HepG2 (cell line): ENCODE measurements around the gene ADAMTS16. TPM values are rescaled to one million over a fixed set of nuclear protein-coding genes. Genes with fewer than 3 reads are reported as not detected.

Experiments used
- CREB1 ChIP-seq, 2 experiments: fragments of 450-650 bp in 1 of 2; IDR thresholded peaks; 2 replicates each; pipeline ENCODE4 v1.6.1; 2016 to 2017; ENCODE audit warnings: control low read depth in 1 of 2, mild to moderate bottlenecking in 1 of 2, missing compliant biosample characterization in 1 of 2, missing genetic modification characterization in 1 of 2
- DR1 ChIP-seq: sonication (generic); formaldehyde crosslinking; IDR thresholded peaks from 2 replicates; pipeline ENCODE4 v1.8.0; 2021; ENCODE audit warnings: mild to moderate bottlenecking, missing genetic modification reagents, inconsistent platforms
- ETV5 ChIP-seq: IDR thresholded peaks from 2 replicates; pipeline ENCODE4 v1.6.1; 2018; ENCODE audit warnings: missing biosample characterization, missing genetic modification reagents, inconsistent platforms, borderline replicate concordance
- FOSL1 ChIP-seq: sonication (generic); formaldehyde crosslinking; IDR thresholded peaks from 2 replicates; pipeline ENCODE4 v1.9.0; 2021; ENCODE audit warnings: missing genetic modification reagents, borderline replicate concordance
- GABPA ChIP-seq, 2 experiments: IDR thresholded peaks; 2 replicates each; pipeline ENCODE4 v1.6.1; 2011 to 2016; ENCODE audit warnings: low read depth in 2 of 2, low read length in 1 of 2, missing biosample characterization in 1 of 2, missing genetic modification characterization in 1 of 2
- GPN1 ChIP-seq: sonication (generic); formaldehyde crosslinking; IDR thresholded peaks from 2 replicates; pipeline ENCODE4 v1.5.1; 2020; ENCODE audit warnings: missing genetic modification reagents, borderline replicate concordance
- KLF11 ChIP-seq: IDR thresholded peaks from 2 replicates; pipeline ENCODE4 v1.6.1; 2016; ENCODE audit warnings: missing compliant biosample characterization
- MEF2D ChIP-seq: sonication (generic); formaldehyde crosslinking; IDR thresholded peaks from 2 replicates; pipeline ENCODE4 v1.5.1; 2020; ENCODE audit warnings: mild to moderate bottlenecking, missing genetic modification reagents
- MIER3 ChIP-seq: IDR thresholded peaks from 2 replicates; pipeline ENCODE4 v1.6.1; 2016; ENCODE audit warnings: missing compliant biosample characterization, borderline replicate concordance
- MIXL1 ChIP-seq: IDR thresholded peaks from 2 replicates; pipeline ENCODE4 v1.6.1; 2016
- NKX3-1 ChIP-seq: sonication (generic); formaldehyde crosslinking; IDR thresholded peaks from 2 replicates; pipeline ENCODE4 v1.5.0; 2020; ENCODE audit warnings: missing genetic modification reagents
- POLR2A ChIP-seq, 2 experiments: IDR thresholded peaks; 2 replicates each; pipeline ENCODE4 v1.6.1; 2011; ENCODE audit warnings: low read depth in 2 of 2, low read length in 2 of 2, mild to moderate bottlenecking in 1 of 2, moderate library complexity in 1 of 2; ENCODE audit not compliant: insufficient read depth in 1 of 2
- REPIN1 ChIP-seq: sonication (generic); formaldehyde crosslinking; IDR thresholded peaks from 2 replicates; pipeline ENCODE4 v1.8.0; 2022; ENCODE audit warnings: missing genetic modification reagents, low read depth, mild to moderate bottlenecking, borderline replicate concordance
- RFXANK ChIP-seq: IDR thresholded peaks from 2 replicates; pipeline ENCODE4 v1.6.1; 2016
- RORA ChIP-seq: sonication (generic); formaldehyde crosslinking; IDR thresholded peaks from 2 replicates; pipeline ENCODE4 v1.5.0; 2020; ENCODE audit warnings: mild to moderate bottlenecking, missing genetic modification reagents, moderate library complexity
- SKI ChIP-seq: fragments of 450-650 bp; IDR thresholded peaks from one replicate; pipeline ENCODE4 v1.6.1; 2018; ENCODE audit warnings: mild to moderate bottlenecking; ENCODE audit not compliant: partially characterized antibody
- TCF12 ChIP-seq, 2 experiments: fragments of 450-650 bp in 1 of 2; sonication (generic) in 1 of 2; formaldehyde crosslinking in 1 of 2; IDR thresholded peaks; 2 replicates each; pipeline versions ENCODE4 v1.6.1 to v1.8.0; 2017 to 2022; ENCODE audit warnings: antibody characterized with exemption in 1 of 2, mild to moderate bottlenecking in 1 of 2, missing genetic modification reagents in 1 of 2, moderate library complexity in 1 of 2
- THAP11 ChIP-seq: IDR thresholded peaks from 2 replicates; pipeline ENCODE4 v1.6.1; 2016; ENCODE audit warnings: missing biosample characterization, missing genetic modification reagents
- ZFX ChIP-seq: sonication (generic); formaldehyde crosslinking; IDR thresholded peaks from 2 replicates; pipeline ENCODE4 v1.4.0; 2020; ENCODE audit warnings: mild to moderate bottlenecking, low read depth, missing genetic modification reagents, moderate library complexity
- ZNF180 ChIP-seq: sonication (generic); formaldehyde crosslinking; IDR thresholded peaks from 2 replicates; pipeline ENCODE4 v1.4.0; 2020; ENCODE audit warnings: low read depth, missing genetic modification reagents, borderline replicate concordance
- ZNF329 ChIP-seq: sonication (generic); formaldehyde crosslinking; IDR thresholded peaks from 2 replicates; pipeline ENCODE4 v1.9.0; 2021; ENCODE audit warnings: low read depth, mild to moderate bottlenecking, missing genetic modification reagents
- ZNF549 ChIP-seq: sonication (generic); formaldehyde crosslinking; IDR thresholded peaks from 2 replicates; pipeline ENCODE4 v1.5.0; 2020; ENCODE audit warnings: missing genetic modification reagents
- ZNF619 ChIP-seq: sonication (generic); formaldehyde crosslinking; IDR thresholded peaks from 2 replicates; pipeline ENCODE4 v1.4.0; 2020; ENCODE audit warnings: mild to moderate bottlenecking, missing genetic modification reagents
- ZNF766 ChIP-seq: sonication (generic); formaldehyde crosslinking; IDR thresholded peaks from 2 replicates; pipeline ENCODE4 v1.5.0; 2020; ENCODE audit warnings: missing genetic modification reagents, borderline replicate concordance
- ZSCAN22 ChIP-seq: sonication (generic); formaldehyde crosslinking; IDR thresholded peaks from 2 replicates; pipeline ENCODE4 v1.4.0; 2020; ENCODE audit warnings: mild to moderate bottlenecking, missing genetic modification reagents
- ZSCAN25 ChIP-seq: sonication (generic); formaldehyde crosslinking; IDR thresholded peaks from 2 replicates; pipeline ENCODE4 v1.8.0; 2022; ENCODE audit warnings: mild to moderate bottlenecking, missing genetic modification reagents
- polyA plus RNA-seq, 8 experiments: library from polyadenylated mRNA; depleted of rRNA in 3 of 8; stranded (reverse) in 7 of 8; unstranded in 1 of 8; fragments of >200 nt; fragmentation: Illumina TruSeq in 4 of 8; extraction: Trizol in 4 of 8; gene quantifications; 2 replicates each; pipeline versions ENCODE4 v1.2.1 to v1.2.3, GENCODE V29; 2011 to 2016; ENCODE audit warnings: low read depth in 4 of 8, missing spikeins in 1 of 8, mixed read lengths in 1 of 8; ENCODE audit not compliant: insufficient read depth in 1 of 8
- total RNA-seq, 5 experiments: library from RNA; depleted of rRNA; stranded (reverse); fragments of >200 nt; fragmentation: Illumina TruSeq; extraction: Trizol; gene quantifications; 2 replicates each; pipeline ENCODE4 v1.2.3, GENCODE V29; 2016; ENCODE audit warnings: low read depth in 1 of 5
- TF ChIP-seq, protein P1 (sequence below): sonication (generic); formaldehyde crosslinking; IDR thresholded peaks from 2 replicates; pipeline ENCODE4; 2020; ENCODE audit warnings: missing genetic modification reagents, mild to moderate bottlenecking, borderline replicate concordance
- TF ChIP-seq, protein P2 (sequence below): IDR thresholded peaks from 2 replicates; pipeline ENCODE4 v1.6.1; 2012; ENCODE audit warnings: inconsistent platforms
- TF ChIP-seq, protein P3 (sequence below): sonication (generic); formaldehyde crosslinking; IDR thresholded peaks from 2 replicates; pipeline ENCODE4 v1.4.0; 2020; ENCODE audit warnings: mild to moderate bottlenecking, missing genetic modification reagents

Gene ADAMTS16
- total and polyA plus RNA-seq, 2 of the 13 experiments (the other 11 are each of a cell fraction or from before 2014, with no cell fraction given), result 0.02 to 0.03 TPM

- TF ChIP-seq GABPA (IDR thresholded peaks at IDR 0.05; ENCODE audit: low read depth, low read length) (no peak), GABPA (CRISPR knock-in tag; IDR thresholded peaks at IDR 0.05; ENCODE audit: low read depth) (peak; percentile 23; the same call in 1 of the 2 replicates), NKX3-1 (no peak), SKI (peak; percentile 96), POLR2A (IDR thresholded peaks at IDR 0.05; ENCODE audit: insufficient read depth in 1 of 2, low read depth in 2 of 2, low read length in 2 of 2) (no peak), CREB1 (IDR thresholded peaks at IDR 0.05) (peak; percentile 31), CREB1 (CRISPR knock-in tag; IDR thresholded peaks at IDR 0.05) (peak; percentile 76), RORA (CRISPR knock-in tag) (0 out of 2 replicates have a peak, but pooled peaks have one; percentile 33), ZSCAN25 (peak; percentile 64; the same call in 1 of the 2 replicates), THAP11 (CRISPR knock-in tag) (peak; percentile 64), ZNF329 (CRISPR knock-in tag) (no peak), RFXANK (CRISPR knock-in tag) (no peak), ZNF766 (CRISPR knock-in tag) (no peak), ZNF180 (CRISPR knock-in tag) (no peak), KLF11 (CRISPR knock-in tag) (no peak), GPN1 (CRISPR knock-in tag) (no peak), MIXL1 (0 out of 2 replicates have a peak, but pooled peaks have one; percentile 41), ZNF549 (no peak), FOSL1 (CRISPR knock-in tag) (peak; percentile 94), ZSCAN22 (CRISPR knock-in tag) (no peak), DR1 (CRISPR knock-in tag) (no peak), MEF2D (CRISPR knock-in tag) (no peak), REPIN1 (no peak), ZFX (no peak), ETV5 (CRISPR knock-in tag) (peak; percentile 16; the same call in 1 of the 2 replicates), ZNF619 (no peak), MIER3 (peak; percentile 81; the same call in 1 of the 2 replicates), TCF12 (IDR thresholded peaks at IDR 0.05) (no peak), TCF12 (CRISPR knock-in tag; IDR thresholded peaks at IDR 0.05) (no peak)
- TF ChIP-seq, protein P1, sequence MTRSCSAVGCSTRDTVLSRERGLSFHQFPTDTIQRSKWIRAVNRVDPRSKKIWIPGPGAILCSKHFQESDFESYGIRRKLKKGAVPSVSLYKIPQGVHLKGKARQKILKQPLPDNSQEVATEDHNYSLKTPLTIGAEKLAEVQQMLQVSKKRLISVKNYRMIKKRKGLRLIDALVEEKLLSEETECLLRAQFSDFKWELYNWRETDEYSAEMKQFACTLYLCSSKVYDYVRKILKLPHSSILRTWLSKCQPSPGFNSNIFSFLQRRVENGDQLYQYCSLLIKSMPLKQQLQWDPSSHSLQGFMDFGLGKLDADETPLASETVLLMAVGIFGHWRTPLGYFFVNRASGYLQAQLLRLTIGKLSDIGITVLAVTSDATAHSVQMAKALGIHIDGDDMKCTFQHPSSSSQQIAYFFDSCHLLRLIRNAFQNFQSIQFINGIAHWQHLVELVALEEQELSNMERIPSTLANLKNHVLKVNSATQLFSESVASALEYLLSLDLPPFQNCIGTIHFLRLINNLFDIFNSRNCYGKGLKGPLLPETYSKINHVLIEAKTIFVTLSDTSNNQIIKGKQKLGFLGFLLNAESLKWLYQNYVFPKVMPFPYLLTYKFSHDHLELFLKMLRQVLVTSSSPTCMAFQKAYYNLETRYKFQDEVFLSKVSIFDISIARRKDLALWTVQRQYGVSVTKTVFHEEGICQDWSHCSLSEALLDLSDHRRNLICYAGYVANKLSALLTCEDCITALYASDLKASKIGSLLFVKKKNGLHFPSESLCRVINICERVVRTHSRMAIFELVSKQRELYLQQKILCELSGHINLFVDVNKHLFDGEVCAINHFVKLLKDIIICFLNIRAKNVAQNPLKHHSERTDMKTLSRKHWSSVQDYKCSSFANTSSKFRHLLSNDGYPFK (CRISPR knock-in tag), result no peak
- TF ChIP-seq, protein P2, sequence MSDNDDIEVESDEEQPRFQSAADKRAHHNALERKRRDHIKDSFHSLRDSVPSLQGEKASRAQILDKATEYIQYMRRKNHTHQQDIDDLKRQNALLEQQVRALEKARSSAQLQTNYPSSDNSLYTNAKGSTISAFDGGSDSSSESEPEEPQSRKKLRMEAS, result peak; percentile 65
- TF ChIP-seq, protein P3, sequence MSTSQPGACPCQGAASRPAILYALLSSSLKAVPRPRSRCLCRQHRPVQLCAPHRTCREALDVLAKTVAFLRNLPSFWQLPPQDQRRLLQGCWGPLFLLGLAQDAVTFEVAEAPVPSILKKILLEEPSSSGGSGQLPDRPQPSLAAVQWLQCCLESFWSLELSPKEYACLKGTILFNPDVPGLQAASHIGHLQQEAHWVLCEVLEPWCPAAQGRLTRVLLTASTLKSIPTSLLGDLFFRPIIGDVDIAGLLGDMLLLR (CRISPR knock-in tag), result no peak
Measured at GRCh38 chr5:5135957-5136676, 4.0 kb upstream of the ADAMTS16 start (continued).
